Uterus (tissue), 4 donors: Measurements from ENCODE around the gene VSIG1. TPM values are rescaled to one million over a fixed set of nuclear protein-coding genes. Genes with fewer than 3 reads are reported as not detected.
A peak's percentile ranks its signal among the peaks of the same experiment; 100 is the strongest.

Experiments used
- DNase-seq, 2 donors: peaks; one replicate each; pipeline ENCODE4 v3.0.0-alpha.2; 2019 to 2020
- H3K27ac ChIP-seq, 2 donors: fragments of 200-600 bp; sonication (generic); 1 replicate in 1 of 2; 2 replicates in 1 of 2; pipeline ENCODE4 v1.5.1; 2016 to 2018
- H3K27me3 ChIP-seq, 2 donors: fragments of 200-600 bp; sonication (generic); one replicate each; pipeline ENCODE4 v1.5.1; 2018 to 2019; ENCODE audit warnings: control low read depth in 1 of 2
- H3K36me3 ChIP-seq, 2 donors: fragments of 200-600 bp; sonication (generic); one replicate each; pipeline ENCODE4 v1.5.1; 2019; ENCODE audit warnings: control low read depth in 1 of 2
- H3K4me1 ChIP-seq, 2 donors: fragments of 200-600 bp; sonication (generic); one replicate each; pipeline ENCODE4 v1.5.1; 2018 to 2019; ENCODE audit warnings: control low read depth in 1 of 2
- H3K4me3 ChIP-seq, 2 donors: fragments of 200-600 bp; sonication (generic); 1 replicate in 1 of 2; 2 replicates in 1 of 2; pipeline ENCODE4 v1.5.1; 2018 to 2019; ENCODE audit warnings: mild to moderate bottlenecking in 1 of 2
- H3K9me3 ChIP-seq, 2 donors: fragments of 200-600 bp; sonication (generic); one replicate each; pipeline ENCODE4 v1.5.1; 2019; ENCODE audit warnings: control low read depth in 1 of 2
- CTCF ChIP-seq, 4 experiments: fragments of 200-600 bp in 2 of 4; fragments of 450-650 bp in 2 of 4; sonication (generic) in 2 of 4; IDR thresholded peaks; one replicate each; pipeline ENCODE4 v1.5.1; 2016 to 2019; ENCODE audit warnings: antibody characterized with exemption in 4 of 4, mild to moderate bottlenecking in 2 of 4, moderate library complexity in 1 of 4
- POLR2A ChIP-seq, 2 donors: fragments of 450-650 bp; IDR thresholded peaks; one replicate each; pipeline ENCODE4 v1.6.1; 2016; ENCODE audit warnings: antibody characterized with exemption in 2 of 2, mild to moderate bottlenecking in 1 of 2, moderate library complexity in 1 of 2
- intact Hi-C: fragments of 100-400 bp; cut with DNase I; formaldehyde crosslinking; loops from one replicate; pipeline ENCODE4 v1.15.1; 2023; ENCODE audit warnings: low total_unique reads
- total RNA-seq, 4 donors: library from RNA; depleted of rRNA in 3 of 4; stranded (reverse); fragments of >200 nt in 3 of 4; gene quantifications; one replicate each; pipeline versions ENCODE4 v1.1.0 to v1.2.4, GENCODE V29; 2014 to 2023
- donor health status: DM: yes; HTN: yes; CAD: no.

The VSIG1 gene
- under 1 TPM in 2 of 4 donors, not detected in 2; 0.37 to 0.48 TPM for total RNA-seq

GRCh38 chrX:108044554-108045256 lies at the start of gene VSIG1:
TSS of gene VSIG1 (plus strand) at chrX:108045065. CDS start at chrX:108045131, 66 bp downstream.
- intact Hi-C loops: no loop called here
- Histone ChIP-seq H3K36me3 (no peaks in the 10 kb centered on the region), H3K4me1 (no peaks in the 10 kb centered on the region), H3K27me3 (peaks cover 0 to 4% of the 10 kb centered on the region in 2 donors), H3K9me3 (no peaks in the 10 kb centered on the region), H3K27ac (no peak within 1 kb of the TSS), H3K4me3 (no peak within 1 kb of the TSS)
- DNase-seq: no peak
- TF ChIP-seq POLR2A (IDR thresholded peaks at IDR 0.05) (no peak), CTCF (IDR thresholded peaks at IDR 0.05) (no peak)

- intact Hi-C loops: no loop called here
- H3K27me3 ChIP-seq: peaks cover 0 to 4% of the 10 kb centered on the region in 2 donors
Observed at GRCh38 chrX:107996124-107996523, 48.7 kb upstream of the VSIG1 start.

GRCh38 chrX:108000751-108001150 lies 44.1 kb upstream of the VSIG1 start:
- H3K36me3 ChIP-seq: no peaks in the 10 kb centered on the region
- TF ChIP-seq CTCF (IDR thresholded peaks at IDR 0.05) (no peak), POLR2A (IDR thresholded peaks at IDR 0.05) (no peak)
- no peak overlapping the region for H3K4me3 ChIP-seq
- DNase-seq: no peak
- no peaks in the 10 kb centered on the region for H3K9me3 ChIP-seq
- H3K27ac ChIP-seq: no peak overlapping the region
- no peaks in the 10 kb centered on the region for H3K27me3 ChIP-seq
- intact Hi-C loops: no loop called here
- no peaks in the 10 kb centered on the region for H3K4me1 ChIP-seq

More at GRCh38 chrX:107996124-107996523, 48.7 kb upstream of the VSIG1 start:
- no peak overlapping the region for H3K4me3 ChIP-seq
- no peak overlapping the region for H3K27ac ChIP-seq
- TF ChIP-seq CTCF (IDR thresholded peaks at IDR 0.05) (no peak), POLR2A (IDR thresholded peaks at IDR 0.05) (no peak)
- no peaks in the 10 kb centered on the region for H3K4me1 ChIP-seq
- H3K9me3 ChIP-seq: no peaks in the 10 kb centered on the region
- no peaks in the 10 kb centered on the region for H3K36me3 ChIP-seq
- DNase-seq: no peak

GRCh38 chrX:108001218-108001814 lies 43.5 kb upstream of the VSIG1 start:
- H3K4me1 ChIP-seq: no peaks in the 10 kb centered on the region
- DNase-seq: no peak
- no peak overlapping the region for H3K4me3 ChIP-seq
- H3K27me3 ChIP-seq: no peaks in the 10 kb centered on the region
- H3K36me3 ChIP-seq: no peaks in the 10 kb centered on the region
- no peak overlapping the region for H3K27ac ChIP-seq
- peak in 1 of 4 experiments; percentile 13 for TF ChIP-seq CTCF (IDR thresholded peaks at IDR 0.05)
- no peak for TF ChIP-seq POLR2A (IDR thresholded peaks at IDR 0.05)
- intact Hi-C loops: no loop called here
- no peaks in the 10 kb centered on the region for H3K9me3 ChIP-seq

- TF ChIP-seq POLR2A (IDR thresholded peaks at IDR 0.05) (no peak), CTCF (IDR thresholded peaks at IDR 0.05) (no peak)
- intact Hi-C loops: no loop called here
- Histone ChIP-seq H3K4me1 (no peaks in the 10 kb centered on the region), H3K36me3 (no peaks in the 10 kb centered on the region), H3K4me3 (no peak overlapping the region), H3K27ac (no peak overlapping the region), H3K9me3 (no peaks in the 10 kb centered on the region), H3K27me3 (peaks cover 0 to 1% of the 10 kb centered on the region in 2 donors)
- no peak for DNase-seq
Observed at GRCh38 chrX:108018656-108019381, 26.0 kb upstream of the VSIG1 start.
